Caco-2 (cell line): ENCODE results near the gene ESR2. TPM values are rescaled to one million over a fixed set of nuclear protein-coding genes. Genes with fewer than 3 reads are reported as not detected.

Experiments used
- BruUV-seq: library from RNA; stranded (reverse); fragments of 400-500 nt; replicated peaks from 2 replicates; lab custom pipeline; 2021; lab: Mats Ljungman, UMichigan
- CTCF ChIA-PET: fragments of 300-600 bp; sonication (Branson Sonifier 250); formaldehyde crosslinking; loops from one replicate; lab custom pipeline; 2022; ENCODE audit warnings: antibody characterized with exemption; lab: Charles Lee
- POLR2A ChIA-PET: fragments of 300-600 bp; sonication (Branson Sonifier 250); formaldehyde crosslinking; loops from one replicate; lab custom pipeline; 2022; ENCODE audit warnings: antibody characterized with exemption; lab: Charles Lee
- DNase-seq, 2 experiments: peaks; one replicate each; pipeline versions ENCODE4 v3.0.0 to v3.0.0-alpha.2; 2020 to 2022
- H3K27me3 ChIP-seq: replicated peaks from 2 replicates; pipeline ENCODE4 v1.6.0; 2011; ENCODE audit warnings: low read length; ENCODE audit not compliant: control insufficient read depth, insufficient read depth
- H3K36me3 ChIP-seq: 2 replicates; pipeline ENCODE4 v1.5.1; 2011; ENCODE audit warnings: low read length; ENCODE audit not compliant: control insufficient read depth, insufficient read depth
- H3K4me1 ChIP-seq: fragments of 250-450 bp; sonication (Bioruptor Pico); 2 replicates; pipeline ENCODE4 v1.5.1; 2020; ENCODE audit warnings: mild to moderate bottlenecking
- H3K4me3 ChIP-seq: 2 replicates; pipeline ENCODE4 v1.5.1; 2011; ENCODE audit warnings: low read depth, mild to moderate bottlenecking, control low read depth, low read length
- H3K9me3 ChIP-seq: fragments of 250-450 bp; sonication (Bioruptor Pico); 2 replicates; pipeline ENCODE4 v1.5.1; 2020; ENCODE audit warnings: mild to moderate bottlenecking, moderate library complexity
- H3K27ac Mint-ChIP-seq: one replicate; pipeline ENCODE4 v1.8.0; 2022; ENCODE audit warnings: mixed read lengths; ENCODE audit not compliant: unreplicated experiment
- H3K27me3 Mint-ChIP-seq: one replicate; pipeline ENCODE4 v1.8.0; 2022; ENCODE audit warnings: mixed read lengths; ENCODE audit not compliant: insufficient read depth, unreplicated experiment
- H3K36me3 Mint-ChIP-seq: one replicate; pipeline ENCODE4 v1.8.0; 2022; ENCODE audit warnings: mild to moderate bottlenecking, mixed read lengths; ENCODE audit not compliant: insufficient read depth, unreplicated experiment
- H3K4me1 Mint-ChIP-seq: one replicate; pipeline ENCODE4 v1.8.0; 2022; ENCODE audit warnings: low read depth, mixed read lengths; ENCODE audit not compliant: unreplicated experiment
- H3K4me3 Mint-ChIP-seq: one replicate; pipeline ENCODE4 v1.8.0; 2022; ENCODE audit warnings: mild to moderate bottlenecking, moderate library complexity, mixed read lengths; ENCODE audit not compliant: unreplicated experiment
- H3K9me3 Mint-ChIP-seq: one replicate; pipeline ENCODE4 v1.8.0; 2022; ENCODE audit warnings: mixed read lengths; ENCODE audit not compliant: unreplicated experiment
- intact Hi-C: fragments of 100-400 bp; cut with micrococcal nuclease; formaldehyde crosslinking; loops from one replicate; pipeline ENCODE4 v1.10.0; 2022; ENCODE audit not compliant: unreplicated experiment
- total RNA-seq: library from RNA; stranded (reverse); gene quantifications from 2 replicates; pipeline ENCODE4 v1.2.3, GENCODE V29; 2022
- TF ChIP-seq, protein P1 (sequence below), 2 experiments: fragments of 200-600 bp in 1 of 2; IDR thresholded peaks; 1 replicate in 1 of 2; 2 replicates in 1 of 2; pipeline versions ENCODE4 v1.5.1 to v1.8.0; 2011 to 2022; ENCODE audit warnings: antibody characterized with exemption in 1 of 2, control low read depth in 1 of 2, inconsistent platforms in 1 of 2, low read depth in 1 of 2, low read length in 1 of 2, mild to moderate bottlenecking in 1 of 2, moderate library complexity in 1 of 2; ENCODE audit not compliant: insufficient read depth in 1 of 2, severe bottlenecking in 1 of 2, unreplicated experiment in 1 of 2

ESR2 gene
- total RNA-seq, 1 experiment from 2014 or later, result 0.23 TPM

DNA sequence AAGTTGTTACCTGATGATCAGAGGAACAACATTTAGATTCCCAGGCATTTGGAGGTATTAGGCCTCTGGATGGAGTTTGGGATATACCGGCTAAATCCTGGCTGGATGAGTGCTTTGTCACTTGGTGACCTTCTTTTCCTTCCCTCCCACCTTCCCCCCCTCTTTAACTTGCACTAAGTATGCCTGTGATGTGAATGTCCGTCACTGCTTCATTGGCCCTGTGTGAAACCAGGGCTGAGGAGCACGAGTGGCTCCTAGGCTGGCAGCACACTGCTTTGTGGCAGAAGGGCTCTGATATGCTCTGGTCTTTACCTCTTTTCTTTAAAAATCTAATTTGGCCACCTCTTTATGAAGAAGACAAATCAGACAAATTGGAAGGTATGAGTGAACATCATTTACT, 95.7 kb downstream of the ESR2 start:
- POLR2A ChIA-PET, result no interaction called here
- Histone ChIP-seq H3K27me3 (no peaks in the 10 kb centered on the region), H3K9me3 (no peaks in the 10 kb centered on the region), H3K36me3 (no peaks in the 10 kb centered on the region), H3K4me1 (peaks cover 36% of the 10 kb centered on the region; the same call in 1 of the 2 replicates), H3K4me3 (no peak overlapping the region)
- DNase-seq, result no peak
- no TSS peak for BruUV-seq
- Mint-ChIP-seq H3K27ac (no peak overlapping the region), H3K27me3 (no peaks in the 10 kb centered on the region), H3K9me3 (no peaks in the 10 kb centered on the region), H3K4me1 (peaks cover 30% of the 10 kb centered on the region), H3K36me3 (peaks cover 5% of the 10 kb centered on the region), H3K4me3 (no peak overlapping the region)
- CTCF ChIA-PET, result no interaction called here
- intact Hi-C loops, result no loop called here
- TF ChIP-seq, protein P1, sequence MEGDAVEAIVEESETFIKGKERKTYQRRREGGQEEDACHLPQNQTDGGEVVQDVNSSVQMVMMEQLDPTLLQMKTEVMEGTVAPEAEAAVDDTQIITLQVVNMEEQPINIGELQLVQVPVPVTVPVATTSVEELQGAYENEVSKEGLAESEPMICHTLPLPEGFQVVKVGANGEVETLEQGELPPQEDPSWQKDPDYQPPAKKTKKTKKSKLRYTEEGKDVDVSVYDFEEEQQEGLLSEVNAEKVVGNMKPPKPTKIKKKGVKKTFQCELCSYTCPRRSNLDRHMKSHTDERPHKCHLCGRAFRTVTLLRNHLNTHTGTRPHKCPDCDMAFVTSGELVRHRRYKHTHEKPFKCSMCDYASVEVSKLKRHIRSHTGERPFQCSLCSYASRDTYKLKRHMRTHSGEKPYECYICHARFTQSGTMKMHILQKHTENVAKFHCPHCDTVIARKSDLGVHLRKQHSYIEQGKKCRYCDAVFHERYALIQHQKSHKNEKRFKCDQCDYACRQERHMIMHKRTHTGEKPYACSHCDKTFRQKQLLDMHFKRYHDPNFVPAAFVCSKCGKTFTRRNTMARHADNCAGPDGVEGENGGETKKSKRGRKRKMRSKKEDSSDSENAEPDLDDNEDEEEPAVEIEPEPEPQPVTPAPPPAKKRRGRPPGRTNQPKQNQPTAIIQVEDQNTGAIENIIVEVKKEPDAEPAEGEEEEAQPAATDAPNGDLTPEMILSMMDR (IDR thresholded peaks at IDR 0.05; ENCODE audit: insufficient read depth in 1 of 2, low read depth in 1 of 2, low read length in 1 of 2, severe bottlenecking in 1 of 2, unreplicated experiment in 1 of 2), result no peak

DNA sequence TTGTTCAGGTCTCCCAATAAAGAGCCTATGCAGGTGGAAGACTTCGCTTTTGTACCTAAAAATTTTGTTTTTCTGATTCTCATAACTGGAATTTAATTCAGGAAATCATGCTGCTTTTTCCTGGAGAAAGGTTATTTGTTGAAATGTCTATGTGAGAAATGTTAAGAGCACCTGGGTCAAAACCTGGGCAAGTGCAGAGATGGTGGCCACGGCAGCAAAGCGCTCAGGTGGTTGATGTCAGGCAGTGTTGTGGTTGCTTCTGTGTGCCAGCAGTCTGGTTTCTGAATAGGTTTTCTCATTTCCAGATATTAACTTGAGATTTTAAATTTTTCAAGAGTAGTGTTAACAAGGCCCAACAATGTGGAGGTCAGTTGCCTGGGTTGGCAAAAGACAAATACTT, 96.2 kb downstream of the ESR2 start:
- TF ChIP-seq, protein P1 (IDR thresholded peaks at IDR 0.05; ENCODE audit: insufficient read depth in 1 of 2, low read depth in 1 of 2, low read length in 1 of 2, severe bottlenecking in 1 of 2, unreplicated experiment in 1 of 2), result no peak
- Mint-ChIP-seq H3K9me3 (no peaks in the 10 kb centered on the region), H3K27ac (no peak overlapping the region), H3K27me3 (no peaks in the 10 kb centered on the region), H3K4me1 (peaks cover 31% of the 10 kb centered on the region), H3K36me3 (peaks cover 5% of the 10 kb centered on the region), H3K4me3 (no peak overlapping the region)
- no TSS peak for BruUV-seq
- Histone ChIP-seq H3K27me3 (no peaks in the 10 kb centered on the region), H3K4me3 (no peak overlapping the region), H3K9me3 (no peaks in the 10 kb centered on the region), H3K4me1 (peaks cover 36% of the 10 kb centered on the region; the same call in 1 of the 2 replicates), H3K36me3 (no peaks in the 10 kb centered on the region)
- intact Hi-C loops, result no loop called here
- ChIA-PET CTCF (no interaction called here), POLR2A (no interaction called here)
- no peak for DNase-seq

DNA sequence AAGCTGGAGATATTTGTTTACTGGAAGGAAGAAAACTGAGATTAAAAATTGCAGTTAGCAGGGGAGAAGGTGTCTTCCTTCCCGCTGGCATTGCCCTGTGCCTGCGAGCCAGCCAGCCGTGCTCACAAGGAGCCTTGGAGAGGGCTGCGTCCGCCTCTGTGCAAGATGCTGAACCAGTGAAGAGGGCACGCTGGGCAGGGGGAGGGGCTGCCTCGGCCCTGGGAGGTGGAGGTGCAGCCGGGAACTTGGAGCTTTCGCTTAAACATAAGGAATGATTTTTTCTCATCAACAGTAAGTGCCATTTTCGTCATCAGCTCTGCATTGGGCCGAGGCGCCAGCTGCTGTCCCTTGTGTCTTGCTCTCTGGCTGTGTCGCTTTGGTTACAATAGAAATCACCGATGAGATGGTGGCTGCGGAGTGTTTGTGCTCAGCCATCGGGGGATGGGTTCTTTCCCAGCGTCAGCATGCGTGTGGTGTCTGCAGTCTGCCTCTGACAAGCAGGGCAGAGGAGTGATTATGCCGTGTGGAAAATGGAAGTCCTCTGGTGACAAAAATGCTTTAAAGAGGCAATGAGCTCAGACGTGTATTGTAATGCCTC, 97.3 kb downstream of the ESR2 start:
- no peaks in the 10 kb centered on the region for H3K36me3 ChIP-seq
- H3K9me3 ChIP-seq, result no peaks in the 10 kb centered on the region
- TF ChIP-seq, protein P1 (IDR thresholded peaks at IDR 0.05; ENCODE audit: insufficient read depth in 1 of 2, low read depth in 1 of 2, low read length in 1 of 2, severe bottlenecking in 1 of 2, unreplicated experiment in 1 of 2), result no peak
- Mint-ChIP-seq H3K9me3 (no peaks in the 10 kb centered on the region), H3K27ac (no peak overlapping the region), H3K27me3 (no peaks in the 10 kb centered on the region), H3K4me1 (peaks cover 31% of the 10 kb centered on the region), H3K36me3 (peaks cover 8% of the 10 kb centered on the region), H3K4me3 (no peak overlapping the region)
- intact Hi-C loops, result no loop called here
- DNase-seq, result no peak
- no TSS peak for BruUV-seq
- POLR2A ChIA-PET, result no interaction called here
- peaks cover 38% of the 10 kb centered on the region; the same call in 1 of the 2 replicates for H3K4me1 ChIP-seq
- H3K4me3 ChIP-seq, result no peak overlapping the region
- no peaks in the 10 kb centered on the region for H3K27me3 ChIP-seq
- CTCF ChIA-PET, result no interaction called here
